DMS153 treated with DMSO at 0.1 percent for 48 hours (cell line): Measurements from ENCODE around the gene OPRD1.

Experiments
- DNase-seq: peaks from one replicate; lab custom pipeline; 2025; ENCODE audit not compliant: unreplicated experiment; lab: John Stamatoyannopoulos, UW

OPRD1 gene

DNA sequence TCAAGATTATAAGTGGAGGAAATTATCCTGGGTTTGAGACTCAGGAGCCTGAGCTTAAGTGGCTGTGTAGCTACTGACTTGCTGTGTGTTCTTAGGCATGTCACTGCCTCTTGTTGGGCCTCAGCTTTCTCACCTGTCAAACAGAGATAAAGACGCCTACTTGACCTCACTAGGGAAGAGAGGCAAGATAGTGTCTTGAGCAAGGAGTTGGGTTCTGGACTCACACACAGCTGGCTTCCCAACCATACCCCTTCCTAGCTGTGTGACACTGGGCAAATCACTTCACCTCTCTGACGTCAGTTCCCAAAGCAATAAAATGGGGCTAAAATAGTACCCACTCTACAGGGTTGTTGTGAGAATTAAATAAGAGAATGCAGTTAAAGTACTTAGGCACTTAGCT is 90.8 kb downstream of the OPRD1 start:
- no peak for DNase-seq

DNA sequence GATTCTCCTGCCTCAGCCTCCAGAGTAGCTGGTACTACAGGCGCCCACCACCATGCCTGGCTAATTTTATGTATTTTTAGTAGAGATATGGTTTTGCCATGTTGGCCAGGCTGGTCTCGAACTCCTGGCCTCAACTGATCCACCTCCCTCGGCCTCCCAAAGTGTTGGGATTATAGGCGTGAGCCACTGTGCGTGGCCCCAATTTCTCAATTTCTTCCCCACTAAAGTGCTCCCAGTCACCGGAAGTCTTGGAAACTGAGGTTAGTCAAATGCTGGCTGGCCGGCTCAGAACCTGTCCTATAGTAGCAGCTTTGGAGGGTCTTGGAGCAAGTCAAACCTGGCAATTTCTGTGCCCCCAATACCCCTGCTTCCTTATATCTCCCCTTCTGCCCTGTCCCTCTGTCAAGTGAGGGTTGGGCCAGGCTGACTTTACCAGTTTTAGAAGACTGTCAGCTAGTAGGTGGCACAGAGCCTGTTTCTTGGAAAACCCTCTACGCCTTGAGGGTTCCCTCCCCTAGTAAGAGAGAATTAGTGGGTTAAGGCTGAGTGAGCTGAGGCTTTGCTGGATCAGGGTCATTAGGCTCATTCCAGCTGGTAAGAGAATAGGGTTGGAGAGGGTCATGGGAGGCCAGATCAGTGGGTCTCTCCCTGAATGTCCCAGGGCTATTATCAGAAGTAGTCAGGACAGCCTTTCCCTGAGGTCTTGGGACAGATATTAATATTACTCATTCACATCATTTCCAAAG is 94.1 kb downstream of the OPRD1 start:
- DNase-seq, result no peak

DNA sequence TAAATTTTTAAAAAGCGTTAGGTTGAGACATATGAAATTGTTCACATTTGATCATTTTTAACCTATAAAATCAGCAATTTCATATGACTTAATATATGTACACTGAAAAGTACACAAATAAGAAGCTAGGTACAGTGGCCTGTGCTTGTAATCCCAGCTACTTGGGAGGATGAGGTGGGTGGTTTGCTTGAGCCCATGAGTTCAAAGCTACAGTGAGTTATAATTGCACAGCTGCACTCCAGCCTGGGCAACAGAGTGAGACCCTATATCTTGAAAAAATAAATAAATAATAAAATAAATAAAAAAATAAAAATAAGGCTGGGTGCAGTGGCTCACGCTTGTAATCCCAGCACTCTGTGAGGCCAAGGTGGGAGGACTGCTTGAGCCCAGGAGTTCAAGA is 97.2 kb downstream of the OPRD1 start:
- no peak for DNase-seq

DNA sequence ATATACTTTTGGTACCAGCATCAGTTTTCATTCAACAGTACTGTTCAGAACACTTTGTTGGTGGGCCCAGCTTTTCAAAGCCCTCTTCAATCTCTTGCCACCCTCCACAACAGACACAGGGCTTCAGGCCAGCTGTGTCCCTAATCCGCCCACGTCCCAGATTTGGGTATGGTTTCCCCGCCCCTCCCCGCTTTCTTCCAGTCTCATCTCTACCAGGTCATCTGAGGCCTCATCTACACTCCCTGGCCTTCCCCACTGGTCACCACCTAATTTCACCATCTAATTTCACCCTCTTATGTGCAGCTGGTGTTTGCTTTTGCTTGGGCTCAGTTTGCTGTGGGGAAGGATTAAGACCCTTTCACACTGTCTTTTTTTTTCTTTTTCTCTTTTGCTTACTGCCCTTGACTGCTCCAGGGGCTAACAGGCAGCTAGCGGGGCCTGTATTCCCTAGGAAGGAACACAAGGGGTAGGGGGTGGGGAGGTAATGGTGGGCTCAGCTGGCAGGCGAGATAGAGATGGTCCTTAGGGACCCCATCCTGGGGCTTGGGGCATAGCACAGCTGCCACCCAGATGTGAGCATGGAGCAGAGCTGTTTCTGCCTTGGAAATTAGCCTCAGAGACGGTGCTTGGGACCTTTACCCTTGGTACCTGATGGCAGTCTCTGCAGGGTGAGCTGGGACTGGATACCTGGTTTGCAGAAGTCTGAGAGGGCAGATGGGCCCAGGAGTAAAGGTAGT is 98.6 kb downstream of the OPRD1 start:
- no peak for DNase-seq

DNA sequence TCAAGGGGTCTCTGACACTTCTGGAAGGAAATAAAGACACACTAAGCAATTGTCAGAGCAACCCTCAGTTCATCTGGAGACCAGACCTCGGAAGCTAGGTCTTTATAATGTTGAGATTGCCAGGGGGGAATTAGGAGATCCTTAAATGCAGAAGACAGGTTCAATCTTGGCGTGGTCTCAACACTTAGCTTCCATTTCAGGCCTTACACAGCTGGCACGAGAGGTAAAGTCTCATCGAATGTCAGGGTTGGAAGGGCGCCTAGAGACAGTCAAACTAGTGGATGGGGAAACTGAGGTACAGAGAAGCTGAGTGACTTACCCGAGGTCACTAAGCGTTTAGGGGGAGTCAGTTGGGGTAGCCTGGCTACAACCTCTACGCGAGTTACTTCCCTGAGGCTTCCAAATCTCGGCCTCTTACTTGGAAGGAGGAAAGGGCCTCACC is 101.8 kb downstream of the OPRD1 start:
- DNase-seq, result no peak

DNA sequence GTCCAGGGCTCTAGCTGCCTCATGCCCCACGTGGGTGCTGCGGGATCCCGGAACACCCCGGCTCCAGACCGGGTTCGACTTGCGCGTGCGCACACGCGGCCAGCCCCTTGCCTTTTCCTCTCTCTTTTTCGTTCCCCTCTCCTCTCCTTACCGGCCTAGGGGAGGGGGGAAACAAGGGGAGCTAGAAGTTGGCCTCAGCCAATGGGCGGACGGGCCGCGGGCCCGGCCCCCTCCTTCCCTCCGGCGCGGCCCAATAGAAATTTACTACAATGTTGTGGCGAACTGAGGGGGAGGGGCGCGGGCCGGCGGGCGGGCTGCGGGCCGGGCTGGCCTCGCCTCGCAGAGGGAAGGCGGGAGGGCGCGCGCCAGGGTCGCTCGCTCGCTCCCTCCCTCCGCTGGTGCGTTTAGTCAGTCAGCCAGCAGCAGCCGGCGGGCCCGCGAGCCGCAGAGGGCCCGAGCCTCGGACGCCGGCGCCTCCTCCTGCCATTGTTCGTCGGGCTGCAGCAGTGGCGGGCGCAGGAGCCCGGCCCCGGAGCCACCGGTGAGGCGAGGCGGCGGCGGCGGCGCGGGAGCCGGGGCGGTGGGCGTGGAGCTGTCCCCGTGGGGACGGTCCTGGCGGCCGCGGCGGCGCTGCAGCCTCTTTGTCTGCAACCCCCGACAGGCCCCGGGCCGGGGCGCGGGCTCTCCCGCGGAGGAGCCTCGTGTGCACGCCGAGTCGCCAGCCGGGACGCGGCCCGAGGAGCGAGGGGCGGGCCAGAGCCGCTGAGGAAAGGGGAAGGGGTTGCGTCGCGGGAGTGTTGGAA is 102.5 kb downstream of the OPRD1 start, which contains the start of gene EPB41:
Gene EPB41, plus strand, starts transcription at position 342 of the 803 bp plus-strand sequence. CDS start 72,869 bp downstream, outside the sequence.
- peak; percentile 100 for DNase-seq

DNA sequence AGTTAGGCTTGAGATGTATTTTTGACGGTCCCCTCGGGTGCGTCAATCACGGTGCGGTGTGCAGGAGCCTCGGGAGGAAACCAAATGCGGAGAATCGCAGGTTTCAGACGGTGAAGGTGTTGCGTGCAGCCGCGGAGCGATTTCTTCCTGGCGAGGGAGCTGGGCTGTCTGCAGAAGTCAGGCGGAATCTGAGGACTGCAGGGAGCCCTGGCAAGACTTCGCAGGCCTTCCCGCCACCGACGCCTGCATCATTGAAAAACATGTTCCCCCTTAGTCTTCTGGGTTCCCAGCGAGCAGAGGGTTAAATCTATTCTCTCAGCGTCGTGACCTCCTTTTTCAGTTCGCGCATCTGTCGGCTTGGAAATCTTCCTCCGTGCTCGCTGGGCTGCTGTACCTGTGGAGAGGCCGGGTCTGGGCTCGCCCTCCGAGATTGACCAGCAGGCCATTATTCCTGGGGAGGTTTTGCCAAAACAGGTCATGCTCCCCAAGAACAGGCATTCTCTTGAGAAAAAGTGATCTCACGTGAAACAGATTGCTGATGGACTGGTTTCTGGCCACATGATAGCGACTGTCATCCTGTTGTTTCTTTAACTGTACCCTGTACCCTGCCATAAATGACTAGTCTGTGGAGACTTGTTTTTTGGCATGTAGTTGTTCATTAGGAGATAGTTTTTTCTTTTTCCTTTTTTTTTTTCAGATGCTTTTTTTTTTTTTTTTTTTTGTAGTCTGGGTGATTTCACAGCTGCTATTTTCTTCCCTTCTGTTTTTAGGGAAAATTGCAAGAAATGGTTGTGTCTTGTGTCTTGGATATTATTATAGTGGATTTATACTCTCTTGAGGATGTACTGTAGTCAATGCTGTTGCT is 103.3 kb downstream of the OPRD1 start:
- DNase-seq, result peak; percentile 84

DNA sequence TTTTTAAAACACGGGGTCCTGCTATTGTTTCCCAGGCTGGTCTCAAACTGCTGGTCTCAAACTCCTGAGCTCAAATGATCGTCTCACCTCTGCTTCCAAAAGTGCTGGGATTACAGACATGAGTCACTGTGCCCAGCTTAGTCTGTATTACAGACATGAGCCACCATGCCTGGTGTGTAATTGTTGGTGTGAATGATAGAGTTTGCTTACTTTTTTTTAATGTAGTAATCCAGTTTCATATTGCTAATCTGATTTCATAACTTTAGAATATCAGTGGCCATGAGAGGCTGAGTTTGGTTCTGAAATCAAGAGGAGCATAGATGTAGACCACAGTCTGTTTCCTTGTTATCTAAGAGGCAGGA is 105.8 kb downstream of the OPRD1 start:
- no peak for DNase-seq
